Colonic mucosa (tissue), 4 donors: Measurements from ENCODE around the gene RPUSD2. TPM values are rescaled to one million over a fixed set of nuclear protein-coding genes. Genes with fewer than 3 reads are reported as not detected.

Source experiments
- DNase-seq: peaks from one replicate; pipeline ENCODE4 v3.0.0-alpha.2; 2020
- H3K27ac ChIP-seq: fragments of 200-600 bp; one replicate; pipeline ENCODE4 v1.8.0; 2021
- H3K27me3 ChIP-seq: fragments of 200-600 bp; one replicate; pipeline ENCODE4 v1.8.0; 2021
- H3K36me3 ChIP-seq: fragments of 200-600 bp; one replicate; pipeline ENCODE4 v1.8.0; 2021
- H3K4me1 ChIP-seq: fragments of 200-600 bp; one replicate; pipeline ENCODE4 v1.8.0; 2021; ENCODE audit warnings: mild to moderate bottlenecking
- H3K4me3 ChIP-seq: fragments of 200-600 bp; one replicate; pipeline ENCODE4 v1.8.0; 2021
- H3K9ac ChIP-seq, 2 donors: one replicate each; pipeline ENCODE4 v1.7.0; 2013; ENCODE audit warnings: control low read depth in 2 of 2, low read depth in 2 of 2, low read length in 2 of 2
- H3K9me3 ChIP-seq: fragments of 200-600 bp; one replicate; pipeline ENCODE4 v1.8.0; 2021
- intact Hi-C: fragments of 100-400 bp; cut with DNase I; formaldehyde crosslinking; loops from one replicate; pipeline ENCODE4 v1.14.1; 2022
- total RNA-seq, 2 donors: library from RNA; stranded (reverse); fragmentation: NEBNext Ultra II Directional in 1 of 2; extraction: Animal tissue kit (Norgen Biotek cat#: 25700) in 1 of 2; gene quantifications; one replicate each; pipeline ENCODE4 v1.2.1, GENCODE V29; 2021
- TF ChIP-seq, protein P1 (sequence below): fragments of 200-600 bp; IDR thresholded peaks from one replicate; pipeline ENCODE4 v1.8.0; 2022; ENCODE audit warnings: antibody characterized with exemption, mild to moderate bottlenecking
- donor health status: healthy.
- donor health status: DM: no; HTN: no; CAD: no.
- donor health status: DM: no; HTN: no; CAD: no.

RPUSD2 gene
- total RNA-seq, 2 donors from 2014 or later, result 11.0 to 17.0 TPM

DNA sequence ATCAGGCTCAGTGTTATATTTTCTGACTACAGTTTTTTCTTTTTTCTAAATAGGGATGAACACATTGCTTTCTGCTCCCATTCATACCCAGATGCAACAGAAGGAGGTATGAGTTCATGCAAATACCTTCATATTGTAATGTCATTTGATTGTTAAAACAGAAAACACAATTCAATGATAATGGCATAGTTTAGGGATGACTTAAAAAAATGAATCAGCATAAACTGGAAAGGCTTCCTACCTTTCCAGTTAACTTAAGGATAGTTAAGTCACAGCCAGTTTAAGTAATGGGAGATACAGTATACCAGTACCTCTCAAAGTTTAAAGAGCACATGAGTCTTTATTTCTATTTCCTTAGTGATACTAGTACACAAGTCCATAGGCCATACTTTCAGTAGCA is 49.8 kb downstream of the RPUSD2 start:
- Histone ChIP-seq H3K27me3 (no peaks in the 10 kb centered on the region), H3K27ac (no peak overlapping the region), H3K9me3 (no peaks in the 10 kb centered on the region), H3K4me3 (no peak overlapping the region), H3K9ac (no peak overlapping the region), H3K4me1 (no peaks in the 10 kb centered on the region), H3K36me3 (no peaks in the 10 kb centered on the region)
- TF ChIP-seq, protein P1, sequence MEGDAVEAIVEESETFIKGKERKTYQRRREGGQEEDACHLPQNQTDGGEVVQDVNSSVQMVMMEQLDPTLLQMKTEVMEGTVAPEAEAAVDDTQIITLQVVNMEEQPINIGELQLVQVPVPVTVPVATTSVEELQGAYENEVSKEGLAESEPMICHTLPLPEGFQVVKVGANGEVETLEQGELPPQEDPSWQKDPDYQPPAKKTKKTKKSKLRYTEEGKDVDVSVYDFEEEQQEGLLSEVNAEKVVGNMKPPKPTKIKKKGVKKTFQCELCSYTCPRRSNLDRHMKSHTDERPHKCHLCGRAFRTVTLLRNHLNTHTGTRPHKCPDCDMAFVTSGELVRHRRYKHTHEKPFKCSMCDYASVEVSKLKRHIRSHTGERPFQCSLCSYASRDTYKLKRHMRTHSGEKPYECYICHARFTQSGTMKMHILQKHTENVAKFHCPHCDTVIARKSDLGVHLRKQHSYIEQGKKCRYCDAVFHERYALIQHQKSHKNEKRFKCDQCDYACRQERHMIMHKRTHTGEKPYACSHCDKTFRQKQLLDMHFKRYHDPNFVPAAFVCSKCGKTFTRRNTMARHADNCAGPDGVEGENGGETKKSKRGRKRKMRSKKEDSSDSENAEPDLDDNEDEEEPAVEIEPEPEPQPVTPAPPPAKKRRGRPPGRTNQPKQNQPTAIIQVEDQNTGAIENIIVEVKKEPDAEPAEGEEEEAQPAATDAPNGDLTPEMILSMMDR, result no peak
- intact Hi-C loops, result no loop called here
- no peak for DNase-seq

DNA sequence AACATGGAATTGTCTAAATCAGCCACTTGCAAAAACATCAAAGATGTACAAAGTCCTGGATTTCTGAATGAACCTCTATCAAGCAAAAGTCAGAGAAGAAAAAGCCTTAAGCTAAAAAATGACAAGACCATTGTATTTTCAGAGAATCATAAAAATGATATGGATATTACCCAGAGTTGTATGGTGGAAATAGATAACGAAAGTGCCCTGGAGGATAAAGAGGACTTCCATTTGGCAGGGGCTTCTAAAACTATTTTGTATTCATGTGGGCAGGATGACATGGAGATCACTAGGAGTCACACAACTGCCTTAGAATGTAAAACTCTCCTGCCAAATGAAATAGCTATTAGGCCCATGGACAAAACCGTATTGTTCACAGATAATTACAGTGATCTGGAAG is 54.3 kb downstream of the RPUSD2 start:
- Histone ChIP-seq H3K27me3 (no peaks in the 10 kb centered on the region), H3K9ac (no peak overlapping the region), H3K27ac (no peak overlapping the region), H3K4me1 (no peaks in the 10 kb centered on the region), H3K36me3 (no peaks in the 10 kb centered on the region), H3K9me3 (no peaks in the 10 kb centered on the region), H3K4me3 (no peak overlapping the region)
- no peak for DNase-seq
- TF ChIP-seq, protein P1, result no peak
- intact Hi-C loops, result no loop called here

Other genes with a start within 250 kb of the RPUSD2 start
- 10 to 100 TPM; 10.8 to 28.6 TPM for gene INAFM2, start 245.6 kb upstream of the RPUSD2 start, total RNA-seq
- gene CCDC9B, start 228.4 kb upstream of the RPUSD2 start, total RNA-seq, result 10 to 100 TPM; 13.1 to 28.7 TPM
- gene PHGR1, start 218.3 kb upstream of the RPUSD2 start, total RNA-seq, result 1,000 to 10,000 TPM; 1,442 to 2,028 TPM
- gene DISP2, start 211.1 kb upstream of the RPUSD2 start, total RNA-seq, result 10 to 100 TPM; 12.6 to 16.3 TPM
- 10 to 100 TPM; 12.2 to 51.2 TPM for gene KNSTRN, start 186.6 kb upstream of the RPUSD2 start, total RNA-seq
- 10 to 100 TPM; 74.1 to 86.1 TPM for gene IVD, start 163.5 kb upstream of the RPUSD2 start, total RNA-seq
- gene BAHD1, start 128.3 kb upstream of the RPUSD2 start, total RNA-seq, result 10 to 100 TPM; 25.3 to 26.3 TPM
- 1 to 10 TPM; 3.9 to 4.5 TPM for gene CHST14, start 98.3 kb upstream of the RPUSD2 start, total RNA-seq
- gene CCDC32, start 4.3 kb upstream of the RPUSD2 start, total RNA-seq, result 10 to 100 TPM; 27.5 to 32.0 TPM
- 10 to 100 TPM in 1 of 2 donors, 1 to 10 TPM in 1; 8.5 to 18.8 TPM for gene KNL1, start 24.9 kb downstream of the RPUSD2 start, total RNA-seq
- gene RAD51, start 125.9 kb downstream of the RPUSD2 start, total RNA-seq, result 10 to 100 TPM; 10.0 to 30.5 TPM
- gene RMDN3, start 186.0 kb downstream of the RPUSD2 start, total RNA-seq, result 10 to 100 TPM; 31.1 to 49.1 TPM
- gene GCHFR, start 194.8 kb downstream of the RPUSD2 start, total RNA-seq, result 10 to 100 TPM; 39.5 to 42.5 TPM
- under 1 TPM; 0.74 to 0.80 TPM for gene C15orf62, start 200.7 kb downstream of the RPUSD2 start, total RNA-seq
- gene ZFYVE19, start 237.8 kb downstream of the RPUSD2 start, total RNA-seq, result 10 to 100 TPM; 22.9 to 27.9 TPM
- gene DNAJC17, start 238.2 kb downstream of the RPUSD2 start, total RNA-seq, result 10 to 100 TPM; 38.1 to 48.0 TPM